Lower leg skin (tissue), 4 donors: ENCODE measurements around the gene GINS1. TPM values are rescaled to one million over a fixed set of nuclear protein-coding genes. Genes with fewer than 3 reads are reported as not detected.
"Not testable (repeated sequence)": the region's sequence is repeated elsewhere in the genome, so short reads cannot be mapped to it uniquely, and the experiment has no call there.

Experiments
- DNase-seq, 2 donors: peaks; one replicate each; pipeline ENCODE4 v3.0.0-alpha.2; 2019; ENCODE audit warnings: low spot score in 2 of 2
- H3K4me3 ChIP-seq: fragments of 200-600 bp; sonication (generic); 2 replicates; pipeline ENCODE4 v1.5.1; 2017; ENCODE audit warnings: mild to moderate bottlenecking, low read depth; ENCODE audit not compliant: poor library complexity, severe bottlenecking
- POLR2A ChIP-seq, 2 donors: fragments of 450-650 bp; IDR thresholded peaks; one replicate each; pipeline ENCODE4 v1.6.1; 2016 to 2017; ENCODE audit warnings: antibody characterized with exemption in 2 of 2, mild to moderate bottlenecking in 1 of 2, moderate library complexity in 1 of 2
- WGBS, 2 donors: methylation state at CpG; one replicate each; pipeline ENCODE4 v1.1.5; 2018; 5-methylcytosine and 5-hydroxymethylcytosine counted together
- intact Hi-C: fragments of 100-400 bp; cut with DNase I; formaldehyde crosslinking; loops from one replicate; pipeline ENCODE4 v1.15.0; 2023; ENCODE audit warnings: low total_unique reads
- total RNA-seq, 4 donors: library from RNA; depleted of rRNA; stranded (reverse); fragments of >200 nt; gene quantifications; one replicate each; pipeline ENCODE4 v1.1.0, GENCODE V29; 2016
- TF ChIP-seq, protein P1 (sequence below), 3 donors: fragments of 450-650 bp; IDR thresholded peaks; one replicate each; pipeline ENCODE4 v1.5.1; 2016; ENCODE audit warnings: antibody characterized with exemption in 3 of 3, mild to moderate bottlenecking in 3 of 3, moderate library complexity in 2 of 3

GINS1 gene
- total RNA-seq, 4 donors from 2014 or later, result 0.63 to 2.8 (median 1.4) TPM

DNA sequence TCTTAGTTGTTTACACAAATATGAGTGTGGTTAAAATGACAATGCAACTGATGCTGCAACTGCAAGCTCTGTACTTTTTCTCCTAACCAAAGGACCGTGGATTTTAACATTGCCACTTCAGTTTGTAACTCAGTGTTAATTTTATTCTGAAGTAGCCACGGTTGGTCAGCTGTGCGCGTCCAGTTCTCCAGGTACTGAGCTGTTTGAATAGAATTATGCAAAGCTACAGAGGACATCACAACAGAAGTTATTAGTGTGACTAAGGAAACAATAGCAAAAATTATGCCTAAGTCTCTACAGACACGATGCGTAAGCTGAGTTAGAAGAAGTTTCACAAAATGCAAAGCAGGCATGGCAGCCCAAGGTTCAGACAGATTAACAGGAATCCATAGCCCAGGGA, 12.5 kb upstream of the GINS1 start:
- DNase-seq, result no peak
- H3K4me3 ChIP-seq, result no peak overlapping the region
- intact Hi-C loops, result loop anchor here (10.0 kb wide), 2 partner anchors 90 to 400 kb away; partner anchors contain the start of gene APMAP
- TF ChIP-seq, protein P1, sequence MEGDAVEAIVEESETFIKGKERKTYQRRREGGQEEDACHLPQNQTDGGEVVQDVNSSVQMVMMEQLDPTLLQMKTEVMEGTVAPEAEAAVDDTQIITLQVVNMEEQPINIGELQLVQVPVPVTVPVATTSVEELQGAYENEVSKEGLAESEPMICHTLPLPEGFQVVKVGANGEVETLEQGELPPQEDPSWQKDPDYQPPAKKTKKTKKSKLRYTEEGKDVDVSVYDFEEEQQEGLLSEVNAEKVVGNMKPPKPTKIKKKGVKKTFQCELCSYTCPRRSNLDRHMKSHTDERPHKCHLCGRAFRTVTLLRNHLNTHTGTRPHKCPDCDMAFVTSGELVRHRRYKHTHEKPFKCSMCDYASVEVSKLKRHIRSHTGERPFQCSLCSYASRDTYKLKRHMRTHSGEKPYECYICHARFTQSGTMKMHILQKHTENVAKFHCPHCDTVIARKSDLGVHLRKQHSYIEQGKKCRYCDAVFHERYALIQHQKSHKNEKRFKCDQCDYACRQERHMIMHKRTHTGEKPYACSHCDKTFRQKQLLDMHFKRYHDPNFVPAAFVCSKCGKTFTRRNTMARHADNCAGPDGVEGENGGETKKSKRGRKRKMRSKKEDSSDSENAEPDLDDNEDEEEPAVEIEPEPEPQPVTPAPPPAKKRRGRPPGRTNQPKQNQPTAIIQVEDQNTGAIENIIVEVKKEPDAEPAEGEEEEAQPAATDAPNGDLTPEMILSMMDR (IDR thresholded peaks at IDR 0.05), result no peak
- no peak for TF ChIP-seq POLR2A (IDR thresholded peaks at IDR 0.05)
- WGBS, 2 donors, result 85% methylated on average over 6 of the region's 6 CpGs

DNA sequence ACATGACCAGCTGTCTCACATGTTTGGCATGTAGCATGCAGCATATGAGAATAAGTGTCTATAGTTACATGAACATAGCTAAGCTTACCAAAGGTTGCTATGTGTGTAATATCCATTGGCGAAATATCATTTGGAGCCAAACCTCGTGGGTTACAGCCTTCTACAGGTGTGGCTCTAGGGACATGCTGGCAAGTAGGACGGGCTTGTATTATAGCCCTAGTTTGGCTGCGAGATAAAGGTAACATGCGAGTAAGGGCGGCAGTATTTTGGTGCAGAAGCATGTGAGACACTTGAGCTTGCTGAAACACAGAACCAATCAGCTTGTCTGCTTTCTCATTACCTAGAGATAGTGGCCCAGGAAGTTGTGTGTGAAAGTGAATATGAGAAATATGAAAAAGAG, 10.4 kb upstream of the GINS1 start:
- DNase-seq, result no peak
- H3K4me3 ChIP-seq, result no peak overlapping the region
- TF ChIP-seq, protein P1 (IDR thresholded peaks at IDR 0.05), result no peak
- no peak for TF ChIP-seq POLR2A (IDR thresholded peaks at IDR 0.05)
- intact Hi-C loops, result loop anchor here (10.0 kb wide), 2 partner anchors 92 to 402 kb away; partner anchors contain the start of gene APMAP
- WGBS, 2 donors, result 53 to 61% methylated on average over 6 of the region's 6 CpGs

DNA sequence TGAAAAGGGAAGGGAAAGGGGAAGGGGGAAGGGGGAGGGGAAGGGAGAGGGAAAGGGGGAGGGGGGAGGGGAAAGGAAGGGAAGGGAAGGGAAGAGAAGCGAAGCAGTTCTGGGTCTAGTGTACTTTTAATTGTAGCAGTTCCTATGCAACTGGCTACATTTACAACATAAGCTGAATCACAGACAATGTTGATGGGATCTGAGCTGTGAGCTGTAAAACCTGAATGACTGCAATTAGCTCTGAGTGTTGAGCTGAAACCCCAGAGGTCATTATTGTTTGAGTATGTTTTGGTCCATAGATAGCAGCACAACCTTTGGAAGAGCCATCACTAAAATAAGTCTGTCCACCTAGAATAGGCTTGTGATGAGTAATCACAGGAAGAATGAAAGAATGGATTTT, 9.7 kb upstream of the GINS1 start:
- H3K4me3 ChIP-seq, result no peak overlapping the region
- intact Hi-C loops, result loop anchor here (10.0 kb wide), 2 partner anchors 93 to 403 kb away; partner anchors contain the start of gene APMAP
- no peak for TF ChIP-seq POLR2A (IDR thresholded peaks at IDR 0.05)
- TF ChIP-seq, protein P1 (IDR thresholded peaks at IDR 0.05), result no peak
- 45 to 55% methylated on average over 1 of the region's 1 CpG for WGBS, 2 donors
- no peak for DNase-seq

DNA sequence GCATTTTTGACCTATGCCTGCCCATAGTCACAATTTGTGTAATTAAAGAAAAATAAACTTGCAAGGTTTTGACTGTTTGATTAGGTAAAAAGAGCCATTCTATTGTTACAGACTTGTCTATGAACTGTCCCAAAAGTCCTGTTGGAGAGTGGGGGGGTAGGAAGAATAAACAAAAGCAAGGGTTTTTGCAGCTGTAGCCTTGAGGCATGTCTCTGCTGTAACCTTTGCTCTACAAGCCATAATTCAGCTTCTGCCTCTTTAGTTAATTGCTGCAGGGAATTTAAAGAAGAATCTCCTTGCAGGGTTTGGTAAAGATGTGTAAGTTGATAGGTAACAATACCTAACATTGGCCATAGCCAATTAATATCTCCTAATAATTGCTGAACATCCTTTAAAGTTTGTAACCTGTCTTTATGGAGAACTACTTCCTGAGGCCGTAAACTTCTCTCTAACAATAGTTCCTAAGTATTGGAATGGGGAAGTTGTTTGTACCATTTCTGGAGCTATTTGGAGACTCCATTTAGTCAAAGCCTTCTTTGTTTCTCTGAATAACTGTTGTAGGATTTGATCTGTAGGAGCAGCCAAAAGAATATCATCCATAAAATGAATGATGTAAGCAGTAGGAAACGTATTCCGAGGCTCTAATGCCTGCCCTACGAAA, 9.0 kb upstream of the GINS1 start:
- DNase-seq, result no peak
- 21 to 27% methylated on average over 4 of the region's 4 CpGs for WGBS, 2 donors
- intact Hi-C loops, result loop anchor here (10.0 kb wide), 2 partner anchors 94 to 404 kb away; partner anchors contain the start of gene APMAP
- no peak overlapping the region for H3K4me3 ChIP-seq
- no peak for TF ChIP-seq POLR2A (IDR thresholded peaks at IDR 0.05)
- TF ChIP-seq, protein P1 (IDR thresholded peaks at IDR 0.05), result no peak

GRCh38 chr20:25399037-25399430, 8.4 kb upstream of the GINS1 start:
- intact Hi-C loops, result loop anchor here (10.0 kb wide), 2 partner anchors 94 to 404 kb away; partner anchors contain the start of gene APMAP
- H3K4me3 ChIP-seq, result no peak overlapping the region
- 9 to 15% methylated on average over 5 of the region's 5 CpGs for WGBS, 2 donors
- TF ChIP-seq, protein P1 (IDR thresholded peaks at IDR 0.05), result peak in 1 of 3 donors; percentile 6
- no peak for TF ChIP-seq POLR2A (IDR thresholded peaks at IDR 0.05)
- peak in 1 of 2 donors; percentile 31 for DNase-seq

DNA sequence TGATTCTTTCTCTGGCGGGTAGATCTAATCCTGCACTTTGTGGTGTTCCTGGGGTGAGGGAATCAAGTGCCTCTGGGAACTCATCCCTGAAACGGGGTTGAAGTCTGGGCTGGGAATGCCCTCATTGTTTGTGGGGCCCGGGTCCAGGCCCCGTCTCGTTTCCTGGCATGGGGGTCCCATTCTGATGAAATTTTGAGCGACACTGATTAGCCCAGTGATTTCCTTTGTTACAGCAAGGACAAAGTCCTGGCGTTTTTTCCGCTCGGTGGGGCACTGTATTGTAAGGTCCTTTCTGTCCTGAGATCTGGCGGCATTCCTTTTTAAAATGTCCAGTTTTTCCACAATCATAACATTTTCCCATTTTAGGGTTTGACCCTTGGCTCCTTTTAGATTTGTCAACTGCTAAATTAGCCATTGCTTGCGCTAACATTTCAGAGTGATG, 7.2 kb upstream of the GINS1 start:
- WGBS, 2 donors, result 84 to 86% methylated on average over 11 of the region's 11 CpGs

More for the DNA sequence above, 7.2 kb upstream of the GINS1 start:
- DNase-seq, intact Hi-C loops, H3K4me3 ChIP-seq: not testable (repeated sequence)
